HG03045 (cell line): Measurements from ENCODE around the gene SMIM13.

ENCODE experiments used
- ATAC-seq: cut with Tn5 transposase; IDR thresholded peaks from one replicate; pipeline ENCODE4 v1.9.1; 2021; ENCODE audit warnings: mild to moderate bottlenecking, moderate library complexity; ENCODE audit not compliant: unreplicated experiment

Gene SMIM13

DNA sequence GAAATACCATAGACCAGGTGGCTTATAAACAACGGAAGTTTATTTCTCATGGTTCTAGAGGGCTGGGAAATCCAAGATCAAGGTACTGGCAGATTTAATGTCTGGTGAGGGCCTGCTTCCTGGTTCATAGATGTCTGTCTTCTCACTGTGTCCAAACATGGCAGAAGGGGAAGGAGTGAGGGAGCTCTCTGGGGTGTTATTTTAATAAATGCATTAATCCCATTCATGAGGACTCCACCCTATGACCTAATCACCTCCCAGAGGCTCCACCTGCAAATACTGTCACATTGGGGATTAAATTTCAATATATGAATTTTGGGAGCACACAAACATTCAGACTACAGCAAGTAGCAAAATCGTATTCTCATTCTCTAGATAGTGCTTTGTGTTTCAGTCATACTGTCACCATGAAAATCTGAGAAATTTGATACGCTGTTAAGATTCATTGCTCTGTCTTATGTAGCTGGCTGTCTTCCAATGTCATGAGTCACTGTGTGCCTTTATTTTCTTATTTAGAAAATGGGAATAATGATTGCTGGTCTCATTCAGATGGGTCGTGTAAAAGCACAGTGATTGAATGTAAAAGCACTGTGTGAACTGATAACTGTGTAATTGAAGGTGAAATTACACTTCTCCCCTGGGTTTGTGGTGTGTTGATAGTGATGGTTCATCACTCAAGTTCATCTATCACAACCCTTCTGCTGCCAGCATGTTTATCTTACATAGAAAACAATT, 26.8 kb downstream of the SMIM13 start:
- ATAC-seq: no peak

DNA sequence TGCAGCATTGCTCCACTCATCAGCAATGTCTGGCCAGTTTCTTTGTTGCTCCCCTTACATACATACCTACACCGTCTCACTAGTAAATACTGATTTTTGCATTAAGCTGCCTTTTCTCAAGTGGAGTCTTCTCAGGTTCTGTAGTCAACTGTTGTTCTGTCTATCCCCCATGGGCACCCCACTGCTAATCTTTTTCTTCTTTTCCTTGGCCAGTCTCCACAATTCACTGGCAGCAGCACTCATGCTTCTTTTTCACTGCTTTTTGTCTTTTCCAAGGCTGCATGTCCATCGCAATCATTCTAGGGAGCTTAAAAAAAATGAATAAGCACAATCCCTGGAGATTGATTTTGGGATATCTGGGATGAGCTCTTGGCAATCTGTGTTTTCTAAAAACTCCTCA, 28.2 kb downstream of the SMIM13 start:
- ATAC-seq: no peak

DNA sequence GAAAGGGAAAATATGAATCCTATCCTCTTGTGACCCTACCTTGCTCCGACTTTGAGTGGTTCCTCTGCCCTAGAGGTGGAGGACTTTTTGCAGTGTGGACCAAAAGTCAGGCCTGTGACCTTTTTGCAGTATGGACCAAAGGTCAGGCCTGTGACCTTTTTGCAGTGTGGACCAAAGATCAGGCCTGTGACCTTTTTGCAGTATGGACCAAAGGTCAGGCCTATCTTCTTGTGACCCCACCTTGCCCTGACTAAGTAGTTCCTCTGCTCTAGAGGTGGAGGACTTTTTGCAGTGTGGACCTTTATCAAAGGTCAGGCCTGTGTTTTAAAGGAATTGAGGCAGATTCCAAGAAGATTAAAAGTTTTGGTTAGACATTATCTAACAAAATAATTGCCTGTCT, 28.7 kb downstream of the SMIM13 start:
- ATAC-seq: no peak

DNA sequence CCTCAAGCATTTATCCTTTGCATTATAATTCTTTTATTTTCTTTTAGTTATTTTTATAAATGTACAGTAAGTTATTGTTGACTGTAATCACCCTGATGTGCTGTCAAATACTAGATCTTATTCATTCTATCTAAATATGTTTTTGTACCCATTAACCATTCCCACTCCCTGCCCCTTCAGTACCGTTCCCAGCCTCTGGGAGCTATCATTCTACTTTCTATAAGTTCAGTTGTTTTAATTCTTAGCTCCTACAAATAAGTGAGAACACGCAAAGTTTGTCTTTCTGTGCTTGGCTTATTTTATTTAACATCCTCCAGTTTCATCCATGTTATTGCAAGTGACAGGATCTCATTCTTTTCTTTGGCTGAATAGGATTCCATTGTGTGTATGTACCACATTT, 30.3 kb downstream of the SMIM13 start:
- no peak for ATAC-seq

DNA sequence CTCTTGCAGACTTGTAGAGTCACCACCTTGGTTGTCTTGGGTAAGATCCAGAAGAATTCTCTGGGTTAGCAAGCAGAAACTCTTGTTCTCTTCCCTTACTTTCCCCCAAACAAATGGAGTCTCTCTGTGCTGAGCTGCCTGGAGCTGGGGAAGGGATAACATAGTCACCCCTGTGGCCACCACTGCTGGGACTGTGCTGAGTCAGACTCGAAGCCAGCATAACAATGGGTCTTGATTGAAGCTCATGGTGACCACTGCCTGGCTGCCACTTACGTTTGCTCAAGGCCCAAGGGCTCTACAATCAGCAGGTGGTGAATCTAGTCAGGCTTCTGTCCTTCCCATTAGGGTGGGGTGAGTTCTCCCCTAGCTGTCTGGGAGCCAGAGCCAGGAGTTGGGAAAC, 33.2 kb downstream of the SMIM13 start:
- ATAC-seq: no peak

DNA sequence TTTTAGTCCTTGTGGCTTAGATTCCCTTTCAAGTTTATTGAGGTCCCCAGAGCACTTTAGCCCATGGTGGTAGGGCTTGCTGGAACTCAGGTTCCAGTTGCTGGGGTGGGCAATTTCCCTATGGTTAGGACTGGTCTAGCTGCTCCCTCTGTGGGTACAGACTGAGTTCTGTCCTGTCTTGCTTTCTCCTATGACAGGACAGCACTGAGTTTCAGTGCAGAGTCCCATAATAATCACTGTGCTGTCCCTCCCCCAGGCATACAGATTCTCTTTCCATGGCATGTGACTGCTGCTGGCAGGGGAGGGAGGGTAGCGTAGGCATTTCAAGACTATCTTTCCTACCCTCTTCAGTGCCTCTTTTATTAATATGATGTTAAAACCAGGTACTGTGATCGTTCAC, 35.0 kb downstream of the SMIM13 start:
- ATAC-seq: no peak

DNA sequence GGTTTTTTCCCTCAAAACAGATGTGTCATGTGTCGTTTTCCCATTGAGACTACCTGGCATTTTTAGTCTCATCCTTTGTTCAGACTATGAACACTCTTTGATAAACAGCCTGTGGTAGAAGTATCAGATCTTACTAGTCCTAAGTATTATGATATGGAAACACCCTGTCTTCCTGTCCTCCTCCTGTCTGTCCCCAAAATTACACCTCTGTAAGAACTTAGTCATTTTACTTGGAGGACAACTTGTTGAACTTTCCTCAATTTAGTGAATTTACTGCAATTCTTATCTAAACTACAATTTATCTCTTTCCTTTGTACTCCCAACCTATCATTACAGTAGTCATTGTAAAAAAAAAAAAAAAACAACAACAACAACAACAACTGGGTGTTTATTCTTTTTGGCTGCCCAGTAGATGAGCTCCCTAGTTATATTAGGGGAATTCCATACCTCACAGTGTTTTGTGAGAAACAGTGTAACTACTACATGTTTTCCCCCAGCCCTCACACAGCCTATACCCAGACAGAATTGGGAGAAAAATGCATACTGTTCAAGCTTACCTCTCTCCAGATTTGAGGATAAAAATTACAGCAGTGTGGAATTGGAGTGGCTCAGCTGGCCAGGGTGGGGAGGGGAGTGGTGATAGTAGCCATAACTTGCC, 36.4 kb downstream of the SMIM13 start:
- no peak for ATAC-seq

DNA sequence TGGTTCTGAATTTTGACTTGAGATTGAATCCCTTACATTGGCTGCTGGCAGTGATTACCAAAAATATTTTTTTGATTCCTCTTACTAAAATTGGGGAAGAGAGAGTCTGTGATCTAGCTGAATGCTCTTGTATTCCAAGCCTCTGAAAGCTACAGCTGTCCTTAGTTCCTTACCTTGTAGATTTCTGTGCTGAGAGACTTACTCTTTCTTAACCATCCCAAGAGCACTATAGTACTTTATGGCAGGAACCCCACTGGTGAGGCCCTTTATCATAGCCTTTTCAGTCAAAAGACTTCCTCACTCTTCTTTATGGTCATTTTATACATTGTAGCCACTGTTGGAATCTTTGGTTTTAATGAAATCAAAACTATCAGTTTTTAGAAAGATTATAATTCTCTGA, 37.0 kb downstream of the SMIM13 start:
- ATAC-seq: no peak

DNA sequence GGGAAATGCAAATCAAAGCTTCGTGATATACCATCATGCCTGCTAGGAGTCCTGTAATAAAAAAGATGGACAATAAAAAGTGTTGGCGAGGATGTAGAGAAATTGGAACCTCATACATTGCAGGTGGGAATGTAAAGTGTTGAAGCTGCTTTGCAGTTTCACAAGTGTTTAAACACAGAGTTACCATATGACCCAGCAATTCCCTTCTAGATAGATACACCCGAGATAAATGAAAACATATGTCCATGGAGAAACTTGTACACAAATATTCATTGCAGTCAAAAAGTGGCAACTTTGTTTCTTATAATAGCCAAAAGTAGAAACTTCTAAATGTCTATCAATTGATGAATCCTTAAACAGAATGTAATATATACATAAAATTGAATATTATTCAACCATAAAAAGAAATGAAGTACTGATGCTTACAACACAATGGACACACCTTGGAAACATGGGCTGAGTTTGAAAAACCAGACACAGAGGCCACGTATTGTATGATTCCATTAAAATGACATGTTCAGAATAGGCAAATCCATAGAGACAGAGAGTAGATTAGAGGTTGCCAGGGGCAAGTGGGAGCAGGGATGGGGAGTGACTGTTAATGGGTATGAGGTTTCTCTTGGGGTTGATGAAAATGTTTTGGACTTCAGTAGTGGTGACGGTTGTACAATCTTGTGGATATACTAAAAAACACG, 38.7 kb downstream of the SMIM13 start:
- ATAC-seq: no peak

DNA sequence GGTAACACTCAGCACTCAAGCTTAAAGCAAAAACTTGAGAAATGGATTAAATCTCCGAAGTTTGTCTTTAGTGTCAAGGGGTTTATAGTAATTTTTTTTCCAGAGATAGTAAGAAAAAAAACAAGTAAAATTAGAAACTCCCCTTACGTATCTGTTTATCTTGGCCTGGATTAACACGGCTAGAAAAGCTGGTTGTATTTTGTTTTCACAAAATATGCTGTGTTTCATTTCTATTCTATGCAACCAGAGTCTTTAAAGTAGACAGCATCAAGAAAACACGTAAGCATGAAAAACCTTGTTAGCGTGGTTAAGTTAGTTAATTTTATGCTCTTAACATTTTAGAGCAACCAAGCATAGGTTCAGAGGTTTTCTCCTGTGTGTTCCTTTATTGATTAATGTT, 39.6 kb downstream of the SMIM13 start:
- no peak for ATAC-seq

DNA sequence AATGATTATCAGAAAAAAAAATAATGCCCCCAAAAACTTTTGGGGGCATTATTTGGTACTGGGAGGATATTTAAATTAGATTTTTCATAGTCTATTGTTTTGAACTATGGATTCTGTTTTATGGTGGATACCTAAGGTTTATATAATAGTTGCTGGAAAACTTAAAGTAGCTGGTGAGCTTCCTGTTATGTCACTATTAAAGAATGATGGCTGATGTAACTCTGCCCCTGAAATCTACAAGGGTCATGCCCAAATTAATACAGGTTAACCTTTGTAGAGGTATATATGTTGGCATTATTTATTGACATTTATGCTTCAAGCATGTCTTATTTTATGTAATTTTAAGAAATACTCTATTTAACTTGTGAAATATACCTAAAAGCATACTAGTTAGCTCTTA, 43.2 kb downstream of the SMIM13 start:
- ATAC-seq: no peak

DNA sequence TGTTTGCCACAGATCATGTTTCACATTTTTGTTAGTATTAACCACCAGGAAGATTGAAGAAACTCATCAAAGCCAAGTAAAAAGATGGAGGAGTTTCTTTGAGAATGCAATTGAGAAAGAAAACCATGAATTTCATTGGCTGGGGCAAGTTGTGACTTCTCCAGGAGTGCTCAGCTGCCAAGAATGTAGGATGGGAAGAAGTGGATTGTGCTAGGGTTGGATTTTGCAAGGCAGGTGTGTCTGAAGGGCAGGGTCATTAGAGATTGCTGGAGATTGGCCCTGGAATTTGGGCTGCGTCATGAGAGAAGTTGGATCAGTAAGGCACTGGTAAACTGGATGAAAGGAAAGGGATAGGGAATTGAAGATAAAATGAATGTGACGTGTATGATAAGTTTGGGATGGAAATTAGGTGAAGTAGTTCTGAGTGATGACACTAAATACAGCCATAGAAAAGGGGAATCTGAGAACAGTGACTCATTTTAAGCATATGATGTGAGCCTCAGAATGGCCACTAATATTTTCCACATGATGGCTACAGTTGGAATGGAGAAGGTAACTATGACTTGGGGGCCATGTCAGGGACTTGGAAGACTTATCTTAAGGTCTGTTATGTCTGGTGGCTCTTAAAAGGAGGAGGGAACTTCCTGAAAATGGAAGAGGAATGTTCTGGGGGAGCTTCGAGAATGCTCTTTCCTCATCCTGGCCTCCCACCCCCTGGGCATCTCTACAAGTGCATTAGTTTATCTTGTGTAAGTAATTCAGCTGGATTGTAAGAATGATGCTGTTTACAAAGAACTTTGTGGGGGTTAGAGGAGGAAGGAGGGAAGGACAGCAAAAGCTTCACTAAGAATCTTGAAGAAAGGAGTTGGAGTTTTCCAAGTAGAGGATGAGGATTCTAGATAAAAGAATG, 45.7 kb downstream of the SMIM13 start:
- no peak for ATAC-seq

DNA sequence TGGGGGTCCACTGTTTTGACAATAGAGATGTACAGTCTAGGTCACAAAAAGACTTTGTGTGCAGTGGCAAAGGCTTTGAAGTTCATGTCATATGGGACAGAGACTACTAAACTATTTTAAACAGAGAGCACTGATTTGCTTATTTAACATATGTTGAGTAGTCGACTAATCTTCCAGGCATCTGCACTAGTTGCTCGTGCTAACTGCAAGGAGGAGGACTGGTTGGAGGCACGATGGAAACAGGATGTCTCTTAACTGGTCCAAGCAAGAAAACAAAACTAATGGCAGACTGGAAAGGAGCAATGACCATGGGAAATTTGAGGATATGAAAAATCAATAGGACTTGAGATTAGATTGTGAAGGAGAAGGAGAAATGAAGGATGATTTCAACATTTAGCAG, 46.4 kb downstream of the SMIM13 start:
- ATAC-seq: no peak

DNA sequence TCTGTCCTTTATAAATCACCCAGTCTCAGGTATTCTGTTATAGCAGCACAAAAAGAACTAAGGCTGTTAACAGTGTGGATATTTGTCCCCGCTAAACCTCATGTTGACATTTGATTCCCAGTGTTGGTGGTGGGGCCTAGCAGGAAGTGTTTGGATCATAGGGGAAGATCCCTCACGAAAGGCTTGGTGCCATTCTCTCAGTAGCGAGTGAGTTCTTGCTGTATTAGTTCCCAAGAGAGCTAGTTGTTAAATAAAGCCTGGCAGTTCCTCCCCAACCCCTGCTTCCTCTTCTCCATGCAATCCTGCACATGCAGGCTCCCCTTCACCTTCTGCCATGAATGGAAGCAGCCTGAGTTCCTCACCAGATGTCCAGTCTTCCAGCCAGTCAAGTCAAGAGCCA, 47.7 kb downstream of the SMIM13 start:
- ATAC-seq: no peak

DNA sequence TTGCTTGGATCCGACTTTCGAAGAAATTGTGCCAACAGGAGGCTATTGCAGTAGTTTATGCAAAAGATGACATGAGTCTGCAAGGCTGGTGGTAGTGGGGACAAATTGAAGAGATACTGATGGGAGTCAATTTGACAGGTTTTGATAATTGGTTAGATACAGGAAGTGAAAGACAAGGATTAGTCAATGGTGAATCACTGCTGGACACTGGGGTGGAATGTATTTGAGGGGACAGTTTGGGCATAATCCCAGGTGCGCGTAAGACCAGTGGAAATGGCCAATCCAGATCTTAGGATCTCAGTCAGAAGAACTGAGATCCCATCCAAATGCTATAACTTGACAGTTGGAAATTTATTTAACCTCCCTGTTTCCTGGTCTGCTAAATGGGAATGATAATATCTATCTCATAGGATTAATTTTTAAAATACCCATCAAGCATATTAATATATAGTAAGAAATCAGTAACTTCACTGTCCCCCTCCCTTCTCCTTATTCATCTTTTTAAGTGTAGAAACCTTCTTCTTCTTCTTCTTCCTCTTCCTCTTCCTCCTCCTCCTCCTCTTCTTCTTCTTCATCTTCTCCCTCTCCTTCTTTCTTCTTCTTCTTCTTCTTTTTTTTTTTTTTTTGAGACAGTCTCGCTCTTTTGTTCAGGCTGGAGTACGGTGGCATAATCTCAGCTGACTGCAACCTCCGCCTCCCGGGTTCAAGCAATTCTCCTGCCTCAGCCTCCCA, 48.8 kb downstream of the SMIM13 start:
- no peak for ATAC-seq

DNA sequence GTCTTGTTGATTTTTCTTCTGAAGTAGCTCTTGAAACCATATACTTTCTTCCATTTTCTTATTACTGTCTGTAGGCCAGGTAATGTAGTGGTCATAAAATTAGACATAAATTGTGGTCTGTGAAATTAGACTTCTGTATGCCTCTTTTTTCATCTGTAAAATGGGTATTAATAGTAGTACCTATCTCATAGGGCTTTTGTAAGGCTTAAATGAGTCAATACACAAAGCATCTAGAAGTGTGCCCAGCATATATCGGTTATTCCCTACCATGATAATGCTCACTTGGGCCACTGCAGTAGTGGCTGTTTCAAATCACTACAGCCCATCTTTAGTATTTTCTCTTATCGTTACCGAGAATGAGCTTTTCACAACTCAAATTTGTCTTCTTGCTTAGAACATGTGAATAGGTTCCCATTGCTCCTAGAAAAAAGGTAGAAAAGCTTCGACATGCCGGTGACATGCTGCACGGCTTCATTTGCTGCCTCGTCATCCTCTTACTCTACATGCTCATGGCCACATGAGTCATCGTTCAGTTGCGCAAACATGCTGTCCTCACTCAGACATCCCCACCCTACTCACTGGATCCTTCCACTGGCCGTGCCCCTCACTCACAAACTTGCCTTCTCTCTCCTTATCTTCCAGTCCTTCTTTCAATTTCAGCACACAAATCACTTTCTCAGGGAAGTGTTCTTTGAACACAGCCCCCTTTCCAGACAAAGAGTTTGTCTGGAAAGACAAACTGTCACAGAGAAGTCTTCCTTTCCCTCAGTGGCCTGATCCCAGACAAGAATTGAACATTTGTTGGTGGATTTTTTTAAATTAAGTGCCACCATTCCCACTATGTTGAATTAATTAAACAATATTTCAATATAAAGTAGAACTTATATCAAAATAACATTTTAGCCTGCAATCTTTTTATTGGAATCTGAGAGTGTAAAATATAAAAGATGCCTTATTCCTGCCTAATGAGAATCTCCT, 50.0 kb downstream of the SMIM13 start:
- no peak for ATAC-seq

DNA sequence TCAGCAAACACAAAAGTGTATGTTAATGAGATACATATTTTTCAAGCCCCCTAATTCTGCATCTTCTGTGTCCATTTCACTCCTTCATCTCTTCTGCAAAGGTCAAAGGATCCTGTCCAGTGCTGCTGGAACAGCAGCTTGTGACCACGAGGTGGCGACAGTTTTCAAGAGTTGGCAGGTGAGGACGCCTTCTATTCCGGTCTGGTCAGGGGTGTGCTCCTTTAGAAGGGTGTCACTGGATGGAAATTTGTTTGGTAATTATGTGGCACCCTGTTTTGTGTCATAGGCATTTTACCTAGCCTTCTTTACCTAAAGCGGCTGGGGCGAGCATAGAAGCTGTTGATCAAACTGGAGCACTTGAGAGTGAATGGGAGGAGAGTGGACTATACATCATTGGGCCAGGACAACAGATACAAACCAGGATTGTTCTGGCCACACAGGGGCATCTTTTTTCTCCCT, 50.8 kb downstream of the SMIM13 start:
- peak; percentile 75 for ATAC-seq

DNA sequence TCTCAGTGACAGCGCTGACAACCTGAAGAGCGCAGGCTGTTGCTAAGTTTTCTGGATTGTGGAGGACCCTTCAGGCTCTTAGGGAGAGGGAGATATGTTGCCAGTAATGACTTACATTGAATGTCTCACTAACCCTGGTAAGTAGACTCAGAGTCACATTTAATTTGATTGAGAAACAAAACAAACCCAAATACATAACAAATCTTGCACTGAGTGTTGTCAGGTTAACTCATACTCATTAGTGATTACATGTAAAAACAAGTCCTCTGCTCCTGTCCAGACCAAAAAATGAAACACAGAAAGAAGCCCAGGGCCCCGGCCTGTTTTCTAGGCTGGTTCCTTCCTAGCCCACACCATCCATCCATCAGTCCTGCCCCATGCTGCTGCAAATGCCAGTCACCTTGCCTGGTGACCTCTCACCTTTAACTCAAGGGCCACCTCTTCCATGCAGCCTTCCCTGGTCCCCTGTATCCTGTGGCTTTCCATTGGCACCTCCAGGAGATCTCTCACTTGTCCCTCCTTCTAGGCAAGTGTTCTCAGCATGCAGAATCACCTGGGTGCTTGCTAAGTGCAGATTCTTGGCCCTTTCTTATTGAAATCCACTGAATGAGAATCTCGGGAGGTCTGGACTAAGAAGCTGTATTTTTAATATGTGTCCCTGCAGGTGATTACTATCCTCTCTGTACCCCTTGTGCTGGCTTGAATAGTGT, 52.6 kb downstream of the SMIM13 start:
- ATAC-seq: no peak

DNA sequence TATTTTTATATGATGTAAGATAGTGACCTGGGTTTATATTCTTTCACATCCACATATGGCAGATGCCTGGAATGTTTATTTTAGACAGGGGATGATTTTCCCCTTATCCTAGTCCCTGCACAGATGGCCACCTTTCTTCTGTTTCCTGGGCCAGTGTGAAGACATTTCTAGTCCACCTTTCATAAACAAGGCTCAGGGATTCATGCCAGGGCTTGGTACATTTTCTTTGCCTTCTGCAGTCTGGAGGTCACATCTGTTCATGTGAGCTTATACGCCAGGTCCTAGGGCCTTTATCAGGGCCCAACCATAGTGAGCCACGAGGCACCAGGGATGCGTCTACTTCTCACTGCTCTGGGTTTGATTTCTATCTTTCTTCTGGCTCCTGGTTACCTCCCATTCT, 55.9 kb downstream of the SMIM13 start:
- no peak for ATAC-seq
